Activated CD4-positive, alpha-beta T cell treated with anti-CD3 and anti-CD28 coated beads for 4 hours (primary cell): ENCODE data around the gene UBP1.
"Not testable (repeated sequence)": the region's sequence is repeated elsewhere in the genome, so short reads cannot be mapped to it uniquely, and the experiment has no call there.

Experiments
- DNase-seq, 2 donors: peaks; one replicate each; pipeline ENCODE4 v3.0.0-alpha.2; 2020

The UBP1 gene

DNA sequence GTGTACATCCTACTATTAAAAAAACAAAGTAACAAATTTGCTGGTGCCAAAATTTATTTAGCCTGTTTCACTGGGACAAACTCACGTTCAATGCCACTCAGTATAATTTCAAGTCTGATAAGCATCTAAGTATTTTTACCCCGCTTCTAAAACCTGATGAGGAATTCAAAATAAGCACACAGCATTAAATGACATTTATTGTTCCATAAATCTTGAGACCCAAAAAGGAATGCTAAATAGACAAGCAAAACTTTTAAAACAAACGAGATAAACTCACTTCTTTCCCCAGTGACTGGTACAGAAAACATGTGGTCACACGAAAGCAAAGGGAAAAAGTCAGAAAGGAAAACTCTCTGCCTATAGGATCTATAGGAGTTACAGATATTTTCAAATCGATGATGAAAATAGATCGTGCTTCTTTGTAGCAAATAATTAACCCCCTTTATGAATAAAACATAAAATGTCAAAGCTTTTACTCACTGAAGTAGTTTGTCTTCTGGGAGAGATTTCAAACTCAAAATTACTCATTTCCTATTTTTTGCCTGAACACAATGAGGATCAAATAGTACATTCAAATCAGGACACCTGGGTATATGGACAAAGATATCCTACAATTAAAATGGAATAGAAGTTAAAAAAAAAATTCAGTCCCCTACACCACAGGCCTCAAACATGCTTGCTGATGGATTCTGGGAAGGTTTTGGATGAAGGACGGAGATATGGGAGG lies 51.7 kb downstream of the UBP1 start:
- DNase-seq, result no peak

DNA sequence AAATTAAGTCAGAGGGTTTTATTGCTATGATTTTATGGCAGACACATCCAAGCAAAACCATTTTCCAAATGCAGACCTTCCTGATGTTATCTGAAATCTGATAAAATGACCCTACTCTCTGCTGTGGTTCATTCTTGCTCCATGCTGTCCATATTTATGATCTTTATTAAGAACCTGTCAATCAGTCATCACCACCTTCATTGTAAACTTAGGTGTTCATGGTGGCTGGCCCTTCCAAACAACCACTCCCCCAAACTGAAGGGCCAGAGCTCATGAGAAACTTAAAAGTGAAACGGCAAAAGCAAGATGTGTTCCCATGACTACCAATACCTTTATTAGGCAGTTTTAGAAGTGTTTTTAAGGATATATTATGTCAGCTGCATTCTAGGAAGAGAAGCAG lies 53.6 kb downstream of the UBP1 start:
- no peak for DNase-seq

DNA sequence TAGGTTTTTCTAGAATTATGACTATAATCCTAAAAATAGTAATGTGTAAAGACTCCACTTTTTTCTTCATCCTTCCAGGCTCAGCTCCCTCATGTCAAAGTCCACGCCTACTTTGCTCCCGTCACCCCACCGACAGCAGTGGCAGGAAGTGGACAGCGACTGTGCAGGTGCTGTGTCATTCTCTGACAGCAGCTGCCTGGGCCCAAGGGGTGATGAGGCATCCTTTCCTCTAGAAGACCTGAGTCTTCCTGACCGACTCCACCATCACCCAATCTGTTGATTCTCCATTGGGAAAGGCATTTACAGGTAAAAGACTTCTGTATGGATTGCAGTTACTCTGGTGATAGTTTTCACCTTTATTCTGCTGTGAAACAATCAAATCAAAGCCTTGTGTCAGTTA lies 54.8 kb downstream of the UBP1 start:
- peak; percentile 6 for DNase-seq

DNA sequence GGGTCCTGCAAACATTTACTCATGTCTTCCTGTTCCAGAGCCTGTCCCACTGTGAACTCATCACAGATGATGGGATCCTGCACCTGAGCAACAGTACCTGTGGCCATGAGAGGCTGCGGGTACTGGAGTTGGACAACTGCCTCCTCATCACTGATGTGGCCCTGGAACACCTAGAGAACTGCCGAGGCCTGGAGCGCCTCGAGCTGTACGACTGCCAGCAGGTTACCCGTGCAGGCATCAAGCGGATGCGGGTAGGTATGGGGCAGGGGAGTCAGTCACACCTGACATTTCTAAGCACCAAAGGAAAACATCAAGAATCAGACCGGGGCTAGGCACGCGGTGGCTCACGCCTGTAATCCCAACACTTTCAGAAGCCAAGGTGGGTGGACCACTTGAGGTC lies 56.3 kb downstream of the UBP1 start:
- no peak for DNase-seq

DNA sequence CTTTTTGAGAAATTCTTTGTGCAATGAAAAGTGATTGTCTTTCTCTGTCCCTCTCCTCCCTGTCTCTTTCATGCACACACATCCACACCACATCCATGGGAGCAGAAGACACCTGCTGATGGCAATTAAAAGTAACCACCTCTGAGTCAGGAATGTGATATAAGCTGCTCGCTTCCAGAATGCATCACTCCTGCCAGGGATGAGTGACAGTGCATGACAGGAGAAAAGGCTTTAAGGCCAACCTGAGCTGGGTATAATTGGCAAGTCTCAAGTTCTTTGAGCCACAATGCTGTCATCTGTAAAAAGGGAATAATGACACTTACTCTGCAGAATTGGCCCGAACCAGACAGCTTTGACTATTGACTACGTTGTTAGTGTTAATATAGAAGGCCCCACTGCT lies 59.6 kb downstream of the UBP1 start:
- no peak for DNase-seq

DNA sequence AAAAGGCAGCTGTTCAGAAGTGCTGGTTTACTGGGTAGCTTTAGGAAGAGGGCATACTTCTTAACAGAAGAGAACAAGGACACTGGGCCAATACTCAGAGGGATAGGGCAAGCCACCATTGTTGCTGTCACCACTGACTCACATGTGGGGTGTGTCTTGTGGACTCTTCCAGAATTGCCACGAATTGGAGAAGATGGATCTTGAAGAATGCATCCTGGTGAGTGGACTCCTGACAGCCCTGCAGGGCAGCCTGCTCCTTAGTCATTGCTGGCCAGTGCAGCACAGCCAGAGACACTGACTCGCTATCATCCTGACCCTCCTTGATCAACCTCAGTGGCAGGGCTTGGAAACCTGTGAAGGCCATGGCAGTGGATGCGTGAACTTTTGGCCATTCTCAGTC lies 62.3 kb downstream of the UBP1 start:
- DNase-seq, result no peak

DNA sequence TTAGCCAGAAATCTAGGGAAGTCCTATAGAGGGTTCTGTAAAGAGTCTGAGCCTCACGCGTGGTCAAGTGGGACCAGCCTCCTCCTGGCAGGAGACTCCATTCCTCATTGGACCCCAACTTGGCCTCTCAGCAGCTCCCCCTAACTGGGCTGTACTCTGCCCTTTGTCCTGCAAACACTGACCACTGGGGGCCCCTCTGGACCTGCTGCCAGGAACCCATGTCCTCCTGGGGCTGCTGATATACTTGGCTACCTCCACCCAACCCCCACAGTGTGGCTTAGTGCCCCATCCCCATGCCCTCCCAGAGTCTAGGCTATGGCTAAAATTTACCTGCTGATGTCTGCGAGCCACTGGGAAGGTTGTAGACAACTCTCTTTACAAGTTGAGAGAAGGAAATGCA lies 62.7 kb downstream of the UBP1 start:
- DNase-seq, result no peak

DNA sequence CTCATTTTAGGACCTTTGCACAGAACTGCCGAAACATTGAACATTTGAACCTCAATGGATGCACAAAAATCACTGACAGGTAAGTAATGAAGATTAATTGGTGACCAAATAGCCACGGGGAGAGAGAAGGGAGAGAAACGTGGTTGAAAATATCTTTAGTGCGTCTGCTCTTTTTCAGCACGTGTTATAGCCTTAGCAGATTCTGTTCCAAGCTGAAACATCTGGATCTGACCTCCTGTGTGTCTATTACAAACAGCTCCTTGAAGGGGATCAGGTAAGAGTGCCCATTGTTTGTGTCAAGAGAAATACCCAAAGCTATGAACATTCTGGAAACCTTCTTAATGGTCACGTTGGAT lies 67.1 kb downstream of the UBP1 start:
- no peak for DNase-seq

DNA sequence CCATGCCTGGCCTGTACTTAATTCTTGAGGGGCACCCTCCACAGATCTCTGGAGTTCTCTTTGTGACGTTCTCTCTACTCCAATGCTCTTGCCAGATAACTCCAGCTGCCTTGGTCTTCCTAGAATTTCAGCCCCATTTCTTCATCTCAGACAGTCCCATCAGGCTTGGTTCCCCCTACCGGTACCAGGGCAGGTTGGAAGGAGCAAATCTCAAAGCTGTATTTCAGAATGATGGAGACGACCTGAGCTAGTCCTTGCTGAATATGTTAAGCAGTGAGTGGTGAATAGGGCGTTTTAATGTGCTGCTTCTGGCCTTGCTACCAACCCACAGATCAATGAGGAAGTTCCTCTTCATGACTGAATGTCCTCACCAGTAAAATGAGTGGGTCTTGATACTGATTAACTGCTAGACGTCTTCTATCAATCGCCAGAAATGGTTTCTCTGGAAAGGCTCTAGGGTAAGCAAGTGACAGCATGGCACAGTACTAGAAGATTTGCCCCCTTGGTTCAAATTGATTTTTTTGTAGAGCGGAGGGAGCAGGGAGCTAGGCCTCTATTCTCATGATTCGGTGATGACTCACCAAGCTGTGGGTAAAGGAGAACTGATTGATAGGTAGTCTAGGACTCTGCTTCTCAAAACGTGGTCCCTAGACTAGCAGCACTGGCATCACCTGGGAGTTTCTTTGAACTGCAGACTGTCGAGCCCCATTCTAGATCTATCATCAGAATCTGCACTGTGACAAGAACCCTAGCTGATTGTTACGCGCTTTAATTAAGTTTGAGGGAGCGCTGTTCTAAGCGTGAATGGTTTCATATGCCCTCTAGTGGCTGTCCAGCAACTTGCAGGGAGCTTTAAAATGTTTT lies 67.8 kb downstream of the UBP1 start:
- DNase-seq, result peak; percentile 18 to 41

DNA sequence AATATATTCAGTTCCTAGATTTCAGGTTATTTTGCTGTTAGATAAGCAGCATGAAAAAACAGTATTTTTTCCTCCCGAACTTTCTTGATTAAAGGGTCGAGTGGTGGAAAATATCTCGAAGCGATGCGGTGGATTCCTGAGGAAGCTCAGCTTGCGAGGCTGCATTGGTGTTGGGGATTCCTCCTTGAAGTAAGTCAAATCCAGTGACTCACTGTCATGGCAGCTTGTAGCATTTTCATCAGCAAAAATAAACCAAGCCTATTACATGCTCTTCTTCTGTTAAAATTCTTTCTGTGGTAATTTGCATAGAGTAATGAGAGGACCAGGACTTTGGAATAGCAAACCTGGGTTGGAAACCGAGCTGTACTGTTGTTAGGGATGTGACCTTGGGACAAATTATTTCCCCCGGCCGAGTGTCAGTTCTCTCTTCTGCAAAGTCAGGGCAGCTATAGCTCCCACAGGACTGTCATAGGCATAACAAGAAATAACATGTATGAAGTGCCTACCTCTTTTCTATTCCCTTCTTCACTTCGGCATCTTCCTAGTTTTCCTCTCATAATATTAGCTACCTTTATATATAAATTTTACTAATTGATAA lies 75.6 kb downstream of the UBP1 start:
- DNase-seq, result no peak

DNA sequence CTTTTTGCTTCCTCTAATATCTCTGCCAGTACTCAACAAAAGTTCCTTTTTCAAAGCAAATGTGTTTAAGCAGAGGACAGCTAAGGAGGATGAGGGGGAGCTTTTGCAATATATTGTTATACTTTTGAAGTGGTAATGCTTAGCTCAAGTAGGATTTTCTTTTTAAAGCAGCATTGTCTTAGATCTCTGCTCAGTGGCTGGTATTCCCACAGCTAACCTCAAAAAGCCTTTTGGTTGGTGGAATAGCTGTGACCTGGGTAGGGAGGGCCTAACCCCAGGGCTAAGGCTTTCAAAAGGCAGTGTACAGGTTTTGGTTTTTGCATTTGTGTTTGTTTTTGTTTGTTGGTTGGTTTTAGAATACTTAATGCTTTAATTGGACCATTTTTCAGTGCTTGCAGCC lies 76.1 kb downstream of the UBP1 start:
- DNase-seq, result no peak

DNA sequence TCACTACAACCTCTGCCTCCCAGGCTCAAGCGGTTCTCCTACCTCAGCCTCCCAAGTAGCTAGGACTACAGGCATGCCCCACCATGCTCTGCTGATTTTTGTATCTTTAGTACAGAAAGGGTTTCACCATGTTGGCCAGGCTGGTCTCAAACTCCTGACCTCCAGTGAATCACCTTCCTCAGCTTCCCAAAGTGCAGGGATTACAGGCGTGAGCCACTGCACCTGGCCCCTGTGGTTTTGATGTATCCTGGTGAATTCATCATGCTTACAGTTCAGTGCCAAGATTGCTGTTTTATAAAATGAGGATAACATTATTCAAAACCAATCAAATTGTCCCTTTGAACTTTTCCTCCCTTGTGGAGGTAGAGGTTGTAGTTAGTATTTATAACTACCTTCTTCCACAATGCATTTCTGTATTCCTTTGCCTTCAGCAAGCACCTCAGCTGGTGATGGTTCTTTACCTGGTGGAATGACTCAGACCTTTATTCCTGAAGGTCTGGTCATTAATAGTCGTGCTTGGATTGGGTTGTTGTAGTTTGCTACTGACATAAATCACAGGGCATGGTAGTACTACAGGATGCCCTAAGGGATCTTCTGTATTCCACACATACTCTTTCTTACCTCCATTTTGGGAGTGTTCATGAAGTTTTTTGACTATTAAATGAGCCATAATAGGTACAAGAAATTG lies 76.9 kb downstream of the UBP1 start:
- no peak for DNase-seq

DNA sequence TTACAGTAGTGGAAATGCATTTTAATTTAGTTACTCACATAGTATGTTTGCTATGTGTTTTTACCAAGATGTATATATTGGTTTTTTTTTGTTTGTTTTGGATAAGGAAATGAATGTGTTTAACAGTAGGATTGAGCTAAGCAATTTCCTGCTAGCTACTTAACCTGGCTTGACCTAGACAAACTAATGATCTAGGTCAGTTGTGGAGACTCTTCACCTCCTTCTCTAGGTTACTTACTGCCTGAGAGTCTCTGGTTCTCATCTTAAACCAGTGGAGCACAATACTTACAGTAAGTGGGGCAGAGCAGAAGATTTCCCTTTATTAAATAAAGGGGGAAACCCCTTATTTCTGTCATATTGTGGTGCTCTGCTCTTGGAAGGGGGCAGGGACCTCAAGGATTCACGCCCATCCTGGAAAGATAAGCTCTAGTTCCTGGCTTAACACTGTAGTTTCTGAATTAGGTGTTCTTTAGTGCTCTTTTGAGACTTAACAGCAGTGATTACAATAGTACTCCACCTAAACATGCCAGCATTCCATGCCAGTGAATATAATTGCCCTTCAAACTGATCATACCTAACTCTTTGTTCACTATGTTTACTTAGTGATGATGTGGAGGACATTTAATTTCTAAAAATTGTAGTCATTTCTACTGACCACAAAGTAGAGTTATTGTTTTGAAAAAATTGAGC lies 79.9 kb downstream of the UBP1 start:
- no peak for DNase-seq

DNA sequence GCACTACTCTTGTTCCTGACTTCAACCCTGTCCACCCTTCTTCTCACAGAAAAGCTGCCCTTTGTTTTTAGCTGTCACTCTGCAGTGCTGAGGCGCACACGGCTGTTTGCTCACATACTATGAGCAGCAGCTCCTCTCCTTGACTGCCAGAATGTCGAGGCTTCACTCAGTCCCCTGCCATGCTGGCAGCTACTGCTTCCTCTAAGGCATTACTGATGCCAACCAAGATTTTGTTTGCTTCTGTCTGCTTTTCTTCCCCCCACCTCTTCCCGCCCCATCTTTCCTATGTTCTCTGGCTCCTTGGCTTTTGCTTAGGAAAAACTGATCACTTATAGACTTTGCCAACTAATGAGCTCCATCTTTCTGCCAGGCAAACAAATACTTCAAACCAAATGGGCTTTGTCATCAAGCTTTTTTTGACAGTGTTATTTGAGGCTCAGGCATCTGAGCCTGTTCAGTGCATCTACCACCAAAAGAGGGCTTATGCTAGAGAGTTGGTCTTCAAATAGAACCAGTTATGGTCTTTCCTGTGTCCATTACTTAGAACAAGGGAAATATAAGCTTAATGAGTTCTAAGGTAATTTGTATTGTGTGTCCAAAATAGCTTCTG lies 81.9 kb downstream of the UBP1 start:
- no peak for DNase-seq

DNA sequence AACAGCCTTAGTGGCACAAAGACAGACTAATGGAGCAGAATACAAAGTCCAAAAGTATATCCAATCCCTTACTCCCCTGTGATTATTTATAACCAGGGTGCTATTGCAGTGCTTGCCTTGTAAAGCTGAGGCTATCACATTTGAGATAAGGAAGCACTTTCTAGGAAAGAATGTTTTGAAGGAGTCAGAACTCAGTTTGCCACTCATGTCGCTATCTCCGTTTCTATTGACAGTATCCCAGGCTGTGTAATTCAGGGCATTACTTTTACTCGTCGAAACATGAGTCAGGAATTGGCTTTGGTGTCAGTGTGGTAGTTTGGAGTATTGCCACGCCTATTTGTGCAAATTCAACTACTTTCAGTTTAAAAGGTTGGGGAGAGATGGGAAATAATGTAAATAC lies 84.6 kb downstream of the UBP1 start:
- DNase-seq, result no peak

DNA sequence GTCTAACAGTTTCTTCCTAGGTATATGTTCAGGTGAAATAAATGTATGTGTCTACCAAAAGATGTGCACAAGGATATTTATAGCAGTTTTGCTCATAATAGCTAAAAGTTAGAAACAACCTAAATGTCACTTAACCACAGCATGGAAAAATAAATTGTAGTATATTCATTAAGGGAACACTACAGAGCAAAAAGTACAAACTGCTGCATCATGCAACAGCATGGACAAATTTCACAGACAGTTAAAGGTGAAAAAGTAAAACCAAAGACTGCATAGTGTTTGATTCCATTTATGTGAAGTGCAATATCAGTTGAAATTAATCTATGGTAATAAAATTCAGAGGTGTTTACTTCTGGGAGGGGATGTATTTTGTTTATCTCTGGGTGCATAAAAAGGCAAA lies 100.4 kb downstream of the UBP1 start:
- DNase-seq, result no peak

DNA sequence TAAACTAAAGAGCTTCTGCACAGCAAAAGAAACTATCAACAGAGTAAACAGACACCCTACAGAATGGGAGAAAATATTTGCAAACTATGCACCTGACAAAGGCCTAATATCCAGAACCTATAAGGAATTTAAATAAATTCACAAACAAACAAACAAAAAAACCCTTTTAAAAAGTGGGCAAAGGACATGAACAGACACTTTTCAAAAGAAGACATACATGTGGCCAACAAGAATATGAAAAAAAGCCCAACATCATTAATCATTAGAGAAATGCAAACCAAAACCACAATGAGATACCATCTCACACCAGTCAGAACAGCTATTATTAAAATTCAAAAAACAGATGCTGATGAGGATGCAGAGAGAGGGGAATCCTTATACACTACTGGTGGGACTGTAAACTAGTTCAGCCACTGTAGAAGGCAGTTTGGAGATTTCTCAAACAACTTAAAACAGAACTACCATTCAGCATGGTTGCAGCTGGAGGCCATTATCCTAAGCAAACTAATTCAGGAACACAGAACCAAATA lies 101.2 kb downstream of the UBP1 start:
- not testable (repeated sequence) for DNase-seq
